GM18517 (cell line): Measurements from ENCODE around the gene CDH24.

ENCODE experiments used
- ATAC-seq: cut with Tn5 transposase; IDR thresholded peaks from one replicate; pipeline ENCODE4 v1.9.1; 2021; ENCODE audit warnings: mild to moderate bottlenecking, moderate library complexity; ENCODE audit not compliant: unreplicated experiment

The CDH24 gene

DNA sequence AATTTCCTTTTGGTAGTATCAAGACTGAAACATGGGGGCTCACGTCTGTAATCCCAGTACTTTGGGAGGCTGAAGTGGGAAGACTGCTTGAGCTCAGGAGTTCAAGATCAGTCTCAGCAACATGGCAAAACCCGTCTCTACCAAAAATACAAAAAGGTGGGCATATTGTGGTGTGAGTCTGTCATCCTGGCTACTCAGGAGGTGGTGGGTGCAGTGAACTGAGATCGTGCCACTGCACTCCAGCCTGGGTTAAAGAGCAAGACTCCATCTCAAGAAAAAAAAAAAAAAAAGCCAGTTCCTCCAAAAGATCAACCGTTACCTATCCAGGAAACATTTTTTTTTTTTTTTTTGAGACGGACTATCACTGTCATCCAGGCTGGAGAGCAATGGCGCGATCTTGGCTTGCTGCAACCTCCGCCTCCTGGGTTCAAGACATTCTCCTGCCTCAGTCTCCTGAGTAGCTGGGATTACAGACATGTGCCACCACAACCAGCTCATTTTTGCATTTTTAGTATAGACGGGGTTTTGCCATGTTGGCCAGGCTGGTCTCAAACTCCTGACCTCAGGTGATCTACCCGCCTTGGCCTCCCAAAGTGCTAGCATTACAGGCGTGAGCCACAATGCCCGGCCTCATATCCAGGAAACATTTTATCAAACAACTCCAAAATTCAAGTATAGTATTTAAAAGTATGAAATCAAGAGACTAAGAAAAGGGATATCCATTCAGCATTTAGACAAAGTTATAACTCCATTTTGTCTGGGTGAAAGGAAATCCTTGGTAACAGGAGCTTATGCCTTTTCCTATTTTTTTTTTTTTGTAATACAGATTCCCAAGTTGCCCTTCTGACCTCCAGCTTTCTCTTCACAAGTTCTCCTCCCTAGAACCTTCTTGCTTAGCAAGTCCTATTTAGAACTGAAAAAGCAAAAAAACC lies 34.2 kb upstream of the CDH24 start:
- ATAC-seq: no peak

DNA sequence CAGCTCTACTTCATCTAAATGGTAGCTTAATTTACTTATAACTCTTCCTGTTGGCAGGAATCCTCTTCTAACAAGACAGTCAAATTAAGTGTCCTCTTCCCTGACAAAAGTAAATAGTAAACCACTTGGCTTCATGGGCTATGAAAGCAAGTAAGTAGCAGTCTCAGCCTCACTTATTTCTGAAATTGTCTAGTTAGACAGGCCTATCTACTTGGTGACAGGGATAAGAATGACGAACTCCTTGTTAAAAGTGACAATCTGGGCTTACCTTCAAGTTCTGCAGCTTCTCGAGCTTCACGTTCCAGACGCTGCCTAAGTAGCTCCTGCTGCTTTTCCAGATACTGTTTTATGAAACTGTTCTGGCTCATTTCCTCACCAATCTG lies 32.9 kb upstream of the CDH24 start:
- ATAC-seq: no peak

DNA sequence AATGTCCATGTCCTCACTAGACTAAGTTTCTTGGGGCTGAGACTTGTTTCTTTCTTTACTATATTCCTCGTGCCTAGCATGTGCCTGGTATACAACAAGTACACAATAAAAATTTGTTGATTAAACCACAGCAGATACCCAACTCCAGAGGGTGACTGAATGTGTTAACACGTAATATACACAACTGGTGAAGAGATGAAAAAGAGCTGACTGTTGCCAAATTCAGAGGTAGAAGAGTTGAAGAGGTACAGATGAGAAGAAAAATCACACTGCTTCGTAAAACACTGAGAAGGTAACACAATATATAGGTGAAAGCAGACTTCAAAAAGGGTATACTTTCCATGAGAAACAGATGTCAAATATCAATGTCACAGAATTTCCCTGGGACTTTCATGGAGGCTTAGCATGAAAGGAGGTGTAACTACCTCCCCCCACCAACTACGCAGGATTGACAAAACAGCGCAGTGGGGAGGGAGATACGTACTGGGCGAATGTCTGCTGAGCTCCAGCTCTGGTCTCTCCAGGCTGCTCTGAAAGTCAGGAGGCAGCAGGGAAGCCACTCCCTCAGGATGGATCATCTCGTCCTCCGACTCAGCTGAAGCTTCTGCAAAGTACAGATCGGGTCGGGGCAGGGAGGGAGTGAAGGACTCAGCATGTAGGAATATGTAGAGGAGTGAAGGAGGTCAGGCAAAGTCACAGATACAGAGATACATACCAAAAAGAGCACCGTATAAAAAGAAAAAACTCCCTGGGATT lies 32.4 kb upstream of the CDH24 start:
- ATAC-seq: no peak

DNA sequence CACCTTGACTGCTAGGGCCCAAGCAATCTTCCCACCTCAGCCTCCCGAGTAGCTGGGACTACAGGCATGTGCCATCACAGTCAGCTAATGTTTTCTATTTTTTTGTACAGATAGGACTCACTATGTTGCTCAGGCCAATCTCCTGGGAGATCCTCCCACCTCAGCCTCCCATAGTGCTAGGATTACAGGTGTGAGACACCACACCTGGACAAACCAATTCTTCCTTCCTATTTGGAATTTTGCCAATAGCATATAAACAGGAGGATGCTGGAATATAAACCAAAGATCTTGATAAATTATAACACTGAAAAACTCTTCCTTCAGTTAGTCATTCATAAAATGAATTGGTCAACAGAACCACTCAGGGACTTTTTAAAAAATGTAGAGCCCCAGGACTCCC lies 29.2 kb upstream of the CDH24 start:
- no peak for ATAC-seq

DNA sequence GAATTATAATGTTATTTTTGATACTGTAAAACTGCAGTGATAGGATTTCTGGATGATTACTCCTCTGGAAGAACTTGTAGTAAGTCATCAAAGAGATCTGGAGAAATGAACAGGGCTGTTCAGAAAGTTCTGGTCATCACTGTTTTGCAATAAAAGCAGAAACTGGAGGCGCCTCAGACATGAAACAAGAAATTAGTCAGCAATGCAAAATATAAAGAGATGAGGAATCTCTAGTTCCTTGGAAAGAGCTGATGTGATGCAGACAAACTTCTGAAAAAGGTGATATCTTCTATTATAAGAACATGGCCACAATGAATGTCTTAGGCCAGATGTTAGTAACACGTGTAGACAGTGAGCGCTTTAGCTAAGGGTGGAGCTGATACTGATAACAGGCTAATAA lies 28.1 kb upstream of the CDH24 start:
- ATAC-seq: no peak

DNA sequence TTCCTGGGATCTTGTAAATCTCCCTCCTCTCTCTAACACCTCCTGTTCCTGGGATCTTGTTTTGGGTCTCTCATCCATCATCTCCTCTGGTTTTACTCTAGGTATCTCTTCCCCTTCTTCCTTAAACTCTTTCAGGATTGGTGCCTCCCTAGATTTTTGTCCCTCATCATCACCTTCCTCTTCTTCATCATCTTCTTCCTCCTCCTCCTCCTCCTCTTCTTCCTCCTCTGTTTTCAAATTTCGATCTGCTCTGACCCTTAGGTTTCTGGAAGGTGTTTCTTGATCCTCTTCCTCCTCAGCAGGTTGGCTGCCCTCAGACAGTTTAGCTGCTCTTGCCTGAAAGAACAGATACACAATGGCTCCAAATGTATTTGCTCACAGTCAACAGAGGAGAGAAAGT lies 23.2 kb upstream of the CDH24 start:
- ATAC-seq: no peak

DNA sequence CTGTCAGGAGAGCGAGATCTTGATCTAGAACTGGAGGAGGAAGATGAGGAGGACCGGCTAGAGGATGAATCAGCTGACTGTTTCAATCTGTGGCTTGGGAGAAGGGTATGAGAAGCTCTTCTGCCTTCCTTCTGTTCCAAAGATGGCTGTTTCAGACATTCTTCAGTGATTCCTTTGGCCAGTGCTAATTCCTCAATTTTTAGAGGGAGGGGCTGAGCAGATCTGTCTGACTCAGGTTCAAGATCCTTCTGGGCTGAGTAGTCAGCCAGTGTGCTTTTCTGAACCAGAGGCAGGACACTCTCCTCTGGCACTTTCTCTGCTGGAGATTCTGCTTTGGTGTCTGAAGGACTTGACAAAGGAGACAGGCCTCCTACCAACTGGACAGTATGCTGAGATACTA lies 22.4 kb upstream of the CDH24 start:
- ATAC-seq: no peak

DNA sequence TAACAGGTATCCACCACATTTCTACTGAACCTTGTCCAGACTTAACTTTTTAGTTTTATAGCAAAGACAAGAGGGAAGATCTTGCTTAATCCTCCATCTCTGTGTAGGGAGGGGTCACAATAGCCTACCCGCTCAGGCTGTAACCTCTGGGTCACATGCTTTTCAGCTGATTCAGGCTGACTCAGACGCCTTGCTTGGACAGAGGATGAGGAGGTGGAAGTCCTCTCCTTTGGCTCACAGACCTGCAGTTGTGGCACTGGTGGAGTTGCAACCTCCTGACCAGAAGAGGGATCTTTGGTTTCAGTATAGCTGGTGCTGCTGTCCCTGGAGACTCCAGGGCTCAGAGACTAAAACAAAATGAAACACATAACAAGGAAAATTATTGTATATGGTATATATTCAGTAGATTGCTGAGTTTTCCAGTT lies 21.4 kb upstream of the CDH24 start:
- ATAC-seq: no peak

DNA sequence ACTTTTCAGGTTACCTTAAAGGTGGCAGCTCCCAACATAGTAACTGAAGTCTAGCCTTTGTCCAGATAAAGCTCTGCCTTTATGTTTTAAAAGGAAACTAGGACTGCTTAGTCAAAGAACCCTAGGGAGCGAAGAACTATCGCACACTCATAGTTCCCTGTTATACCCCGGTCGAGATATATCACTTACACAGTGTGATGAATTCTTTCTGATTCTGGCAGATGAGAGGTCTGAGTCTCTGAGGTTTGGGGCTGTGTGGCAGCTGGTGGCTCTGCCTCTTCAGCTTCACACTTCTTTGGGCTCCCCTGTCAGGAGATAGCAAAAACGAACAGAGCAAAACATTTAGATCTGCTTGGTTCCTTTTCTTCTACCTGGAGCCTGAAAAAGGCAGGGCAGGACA lies 20.6 kb upstream of the CDH24 start:
- ATAC-seq: no peak

DNA sequence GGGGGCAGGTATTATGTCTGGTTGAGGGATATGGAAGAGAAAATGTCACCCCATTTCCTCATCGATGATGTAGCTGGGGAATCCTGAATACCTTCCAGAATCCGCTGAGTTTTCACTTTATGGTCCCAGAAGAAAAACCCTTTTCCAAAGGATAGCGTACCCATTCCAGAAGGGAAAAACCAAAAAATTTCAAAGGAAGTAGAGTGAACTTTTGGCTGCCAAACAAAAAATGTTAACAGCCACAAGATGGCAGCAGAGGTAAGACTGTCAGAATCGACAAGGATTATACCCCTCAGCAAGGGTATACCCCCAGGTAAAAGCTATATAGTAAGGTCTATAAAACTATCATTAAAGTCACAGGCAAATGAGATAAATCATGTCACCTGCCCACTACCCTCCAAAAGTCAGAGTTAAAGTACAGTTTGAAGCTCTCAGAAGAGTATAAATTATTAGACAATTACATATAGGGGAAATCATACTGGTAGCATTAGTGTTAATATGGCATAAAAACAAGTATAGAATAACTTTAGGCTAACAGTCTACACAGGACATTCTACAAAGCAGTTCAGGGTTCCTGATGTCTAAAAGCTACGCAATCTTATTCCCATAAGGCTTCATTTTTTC lies 19.6 kb upstream of the CDH24 start:
- ATAC-seq: no peak

DNA sequence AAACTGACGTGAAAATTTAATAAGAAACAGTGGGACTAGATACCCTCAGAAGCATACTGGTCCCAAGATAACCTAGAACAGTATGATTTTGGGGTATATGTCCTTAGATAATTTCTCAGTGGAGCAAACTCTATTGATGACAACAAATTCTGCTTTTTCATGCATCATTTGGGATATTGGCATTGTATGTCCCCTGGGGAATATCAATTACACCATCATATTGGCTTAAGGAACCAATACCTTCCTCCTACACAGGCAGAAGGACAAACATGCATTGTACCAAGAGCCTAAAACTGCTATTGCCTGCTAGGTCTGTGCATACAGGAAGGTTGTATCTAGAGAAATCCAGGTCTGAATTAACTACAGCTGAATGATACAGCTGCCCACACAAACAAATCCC lies 17.6 kb upstream of the CDH24 start:
- ATAC-seq: no peak

DNA sequence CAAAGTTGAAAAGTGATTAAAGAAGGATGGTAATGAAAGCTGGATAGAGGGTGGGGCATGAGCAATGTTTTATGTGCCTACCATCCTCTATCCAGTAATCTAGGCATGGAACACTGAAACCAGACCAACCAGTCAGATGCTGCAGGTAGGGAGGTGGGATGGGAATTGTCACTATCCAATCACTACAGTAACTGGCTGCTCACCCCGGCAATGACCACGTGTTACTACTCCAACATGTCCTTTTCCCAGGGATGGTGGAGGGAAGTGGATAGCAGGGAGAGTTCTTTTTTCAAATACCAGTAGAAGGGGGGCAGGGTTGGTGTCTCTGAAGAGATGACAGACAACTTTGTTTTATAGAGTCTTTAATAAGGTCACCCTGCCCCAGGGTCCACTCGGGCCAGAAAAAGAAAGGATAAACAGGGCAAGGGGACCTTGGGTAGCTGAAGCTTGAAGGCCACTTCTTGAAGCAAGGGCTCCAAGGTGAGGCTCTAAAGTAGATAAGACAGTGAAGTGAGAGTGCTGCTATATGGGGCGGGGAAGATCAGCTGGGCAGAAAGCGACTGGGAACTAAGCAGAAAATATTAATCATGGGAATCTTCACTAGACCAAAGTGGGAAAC lies 14.7 kb upstream of the CDH24 start:
- ATAC-seq: no peak

DNA sequence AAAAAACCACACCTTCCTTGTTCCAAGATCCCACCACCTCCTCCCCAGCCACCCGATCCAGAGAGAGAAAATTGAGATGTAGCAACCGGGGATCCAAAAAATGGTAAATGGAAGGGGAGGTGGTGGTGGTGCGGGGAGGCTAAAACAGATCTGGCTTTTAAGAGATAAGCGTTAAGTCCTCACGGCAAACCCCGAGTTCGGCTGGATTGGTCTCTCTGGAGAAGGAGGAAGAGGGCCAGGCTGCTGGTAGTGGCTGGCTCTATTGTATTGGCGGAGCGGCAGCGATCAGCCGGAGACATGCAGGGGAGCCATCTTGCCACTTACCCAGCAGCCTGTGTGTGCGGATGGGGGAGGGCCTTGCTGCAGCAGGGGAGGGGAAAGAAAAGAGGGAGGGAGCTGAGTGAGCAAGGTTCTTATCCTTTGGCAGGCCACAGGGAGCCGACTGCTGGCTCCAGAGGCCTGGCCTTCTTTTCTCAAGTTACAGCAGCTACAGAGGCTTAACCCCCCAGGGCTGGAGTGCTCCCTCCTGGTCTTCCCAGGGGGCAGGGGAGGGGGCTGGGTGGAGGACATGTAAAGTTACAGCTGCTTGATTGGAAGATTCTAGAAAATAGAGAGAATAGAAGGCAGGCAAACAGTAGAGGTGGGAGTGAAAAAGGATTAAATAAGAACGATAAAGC lies 14.1 kb upstream of the CDH24 start:
- peak; percentile 73 for ATAC-seq

DNA sequence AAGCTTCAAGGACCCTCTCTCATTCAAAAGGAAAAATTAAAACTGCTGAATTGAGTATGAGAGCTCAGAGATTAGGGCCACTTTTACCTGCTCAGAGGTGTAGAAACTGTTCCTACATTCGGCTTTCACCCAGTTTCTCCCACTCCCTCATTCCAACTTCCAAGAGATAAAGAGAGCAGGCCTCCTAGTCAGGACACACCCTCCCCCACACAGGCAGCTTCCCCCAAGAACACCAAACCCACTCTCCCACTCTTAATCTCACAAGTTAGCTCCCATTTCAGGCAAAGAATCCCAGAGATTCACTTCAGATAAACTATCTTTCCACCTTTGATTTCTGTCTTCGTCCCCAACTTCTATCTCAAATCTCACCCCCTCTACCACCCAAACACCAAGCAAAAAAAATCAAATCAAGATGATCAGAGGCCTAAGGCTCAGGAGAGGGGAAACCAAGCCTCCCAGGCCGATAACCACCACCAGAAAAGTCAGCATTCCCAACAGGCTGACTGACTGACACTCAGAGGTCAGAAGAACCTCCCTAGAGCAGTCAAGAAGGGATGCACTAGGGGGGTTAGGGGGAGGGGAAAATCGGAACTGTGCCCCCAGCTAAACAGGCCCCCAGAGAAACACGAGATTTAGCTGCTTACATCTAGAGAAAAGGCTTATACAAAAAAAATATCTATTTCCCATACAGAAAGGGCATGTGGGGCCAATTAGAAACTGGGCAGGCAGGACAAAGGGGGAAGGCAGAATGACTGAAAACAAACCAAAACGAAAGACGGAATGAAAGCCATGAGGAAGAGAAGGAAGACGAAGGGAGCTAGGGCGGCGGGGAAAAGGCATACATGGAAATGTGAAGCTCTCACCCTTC lies 13.2 kb upstream of the CDH24 start:
- no peak for ATAC-seq

DNA sequence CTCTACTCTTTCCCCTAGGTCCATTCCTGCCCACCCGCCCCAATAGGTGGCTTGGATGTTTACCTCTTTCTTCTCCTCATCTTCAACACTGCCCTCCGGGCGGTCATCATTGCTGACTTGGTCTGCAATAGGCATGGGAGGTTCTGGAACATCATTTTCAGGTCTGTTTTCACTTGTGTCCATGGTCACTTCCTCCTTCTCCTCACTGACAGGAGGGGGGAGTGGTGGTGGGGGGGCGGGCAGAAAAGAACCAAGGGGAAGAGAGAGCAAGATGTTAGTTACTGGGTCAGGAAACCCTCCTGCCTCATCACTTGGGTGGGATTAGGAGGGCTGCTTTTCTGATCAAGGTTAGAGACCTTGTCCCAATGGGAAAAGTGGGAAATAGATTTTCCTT lies 12.1 kb upstream of the CDH24 start:
- ATAC-seq: no peak

DNA sequence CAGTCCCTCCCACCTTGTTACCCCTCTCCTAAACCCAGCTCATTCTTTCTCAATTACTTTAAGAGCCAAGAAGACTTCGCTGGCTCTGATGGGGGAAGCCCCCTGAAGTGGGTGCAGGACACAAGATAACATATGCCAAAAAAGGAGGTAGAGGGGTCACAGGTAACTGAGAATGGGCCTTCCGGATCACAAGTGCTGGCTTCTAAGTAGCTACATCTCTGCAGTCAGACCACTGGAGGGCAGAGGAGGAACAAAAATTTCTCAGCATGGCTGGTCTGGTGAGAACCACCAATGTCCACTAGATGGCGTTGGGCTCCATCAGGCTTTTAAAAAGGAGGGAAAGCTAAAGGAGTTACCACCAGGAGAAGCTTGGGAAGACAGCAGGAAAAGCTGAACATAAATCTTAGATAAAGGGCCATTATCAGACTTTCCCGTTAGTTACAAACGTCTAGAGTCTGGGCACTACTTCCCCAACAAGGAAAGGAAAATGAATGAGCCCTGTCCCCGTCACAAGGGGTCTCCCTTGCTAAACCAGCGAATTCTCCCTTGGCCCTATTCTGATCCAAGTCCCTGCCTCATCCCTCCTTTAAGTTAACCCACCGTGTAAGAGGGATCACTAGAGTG lies 11.6 kb upstream of the CDH24 start:
- ATAC-seq: peak; percentile 57

DNA sequence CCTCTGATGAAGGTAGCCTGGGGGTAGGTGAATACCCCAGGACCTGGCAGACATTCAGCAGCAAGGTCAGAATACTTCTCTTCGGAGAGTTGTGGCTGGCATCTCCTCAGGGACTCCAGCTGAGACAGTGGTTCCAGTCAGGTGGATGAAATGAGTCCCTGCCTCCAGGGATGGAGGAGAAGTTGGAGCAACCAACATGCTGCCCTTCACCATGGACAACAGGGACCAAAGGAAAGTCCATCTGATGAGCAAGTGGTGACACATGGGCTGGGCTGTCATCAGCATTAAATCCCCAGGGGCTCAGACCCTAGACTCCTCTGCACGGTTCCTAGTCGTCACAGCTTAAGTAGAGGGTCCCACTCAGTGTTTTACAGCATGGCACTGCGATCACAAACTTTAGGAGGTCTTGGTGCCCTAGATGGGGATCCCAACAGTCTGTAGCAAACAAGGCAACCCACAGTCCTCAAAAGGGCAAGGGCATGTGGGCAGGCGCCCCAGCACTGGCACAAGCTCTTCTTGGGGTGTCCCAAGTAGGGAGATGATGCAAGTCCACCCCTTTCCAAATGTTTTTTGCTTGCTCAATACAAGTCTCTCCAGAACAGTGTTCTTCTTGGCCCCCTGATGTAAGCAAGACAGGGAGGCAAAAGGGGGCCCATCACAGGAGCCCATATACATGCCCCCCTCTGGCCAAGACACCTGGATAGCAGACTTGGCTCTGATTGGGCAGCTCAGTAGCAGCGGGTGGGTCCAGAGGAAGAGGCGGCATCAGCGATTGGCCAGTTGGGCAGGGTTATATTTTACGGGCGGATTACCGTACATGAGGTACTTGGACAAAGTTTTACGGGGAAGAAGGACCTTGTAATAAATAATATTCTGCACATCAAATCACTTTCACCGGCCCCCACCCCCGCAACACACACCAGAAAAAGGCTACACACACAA lies 10.8 kb upstream of the CDH24 start:
- ATAC-seq: no peak
